SK-N-SH (cell line): Measurements from ENCODE around the gene MLST8.

ENCODE experiments used
- FOXM1 ChIP-seq: IDR thresholded peaks from 2 replicates; pipeline ENCODE4 v1.4.0; 2012; ENCODE audit warnings: low read depth, mild to moderate bottlenecking
- NRF1 ChIP-seq: IDR thresholded peaks from 2 replicates; pipeline ENCODE4 v1.6.1; 2012; ENCODE audit warnings: low read depth, mild to moderate bottlenecking, low read length
- YY1 ChIP-seq: IDR thresholded peaks from 2 replicates; pipeline ENCODE4 v1.4.0; 2012; ENCODE audit warnings: low read depth, mild to moderate bottlenecking

- TF ChIP-seq NRF1 (no peak), YY1 (no peak), FOXM1 (no peak)
Observed at GRCh38 chr16:2174396-2175131, 30.7 kb upstream of the MLST8 start.
